ENCODE data around the gene GLCE.

DNA sequence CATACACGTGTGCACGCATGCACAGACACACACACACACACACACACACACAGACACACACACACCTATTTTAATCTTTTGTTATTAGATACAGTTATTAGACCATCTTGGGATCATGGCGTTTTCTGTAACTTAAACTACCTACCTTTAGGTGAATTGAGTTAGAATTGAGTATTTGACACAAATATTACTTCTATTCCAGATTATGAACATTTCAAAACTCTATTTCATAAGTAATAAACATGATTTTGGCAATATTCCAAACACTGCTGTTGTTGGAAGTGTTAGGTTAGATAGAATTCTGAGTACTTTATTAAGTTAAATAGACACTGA lies 65.6 kb downstream of the GLCE start:
- TF ChIP-seq EZH2 (IDR thresholded peaks at IDR 0.05; ENCODE audit: insufficient read depth, poor library complexity, severe bottlenecking) (no peak), EZH2phosphoT487 (IDR thresholded peaks at IDR 0.05; ENCODE audit: insufficient read depth, low read depth) (no peak)

Data from GM23248 (cell line).